T-helper 1 cell treated with Interleukin-12 subunit alpha and Interleukin-12 subunit beta and Interleukin-4 antibody, amounts not matched to agents 30 μg/mL and 1 μg/mL, for 36 hours (primary cell): ENCODE results near the gene CUL5.
A peak's percentile ranks its signal among the peaks of the same experiment; 100 is the strongest.

Source experiments
- H3K27ac Mint-ChIP-seq: one replicate; pipeline ENCODE4 v1.8.0; 2021; ENCODE audit warnings: mild to moderate bottlenecking, mixed read lengths
- H3K27me3 Mint-ChIP-seq: one replicate; pipeline ENCODE4 v1.8.0; 2021; ENCODE audit warnings: low read depth, mixed read lengths
- H3K36me3 Mint-ChIP-seq: one replicate; pipeline ENCODE4 v1.8.0; 2021; ENCODE audit warnings: low read depth, mixed read lengths
- H3K4me1 Mint-ChIP-seq: one replicate; pipeline ENCODE4 v1.8.0; 2021; ENCODE audit warnings: low read depth, mixed read lengths
- H3K4me3 Mint-ChIP-seq: one replicate; pipeline ENCODE4 v1.8.0; 2021; ENCODE audit warnings: mild to moderate bottlenecking, moderate library complexity, mixed read lengths
- H3K9me3 Mint-ChIP-seq: one replicate; pipeline ENCODE4 v1.8.0; 2021; ENCODE audit warnings: mixed read lengths

Gene CUL5

GRCh38 chr11:108008656-108009496, at the start of gene CUL5:
Gene CUL5 (plus strand): TSS chr11:108008898. CDS start chr11:108009349, 451 bp downstream.
- Mint-ChIP-seq H3K9me3 (no peaks in the 10 kb centered on the region), H3K4me3 (peak within 1 kb of the TSS; percentile 97), H3K36me3 (peaks cover 4% of the 10 kb centered on the region), H3K27ac (peak within 1 kb of the TSS; percentile 92), H3K4me1 (peaks cover 15% of the 10 kb centered on the region), H3K27me3 (no peaks in the 10 kb centered on the region)

GRCh38 chr11:107961480-107961879, 47.2 kb upstream of the CUL5 start:
- Mint-ChIP-seq H3K4me3 (no peak overlapping the region), H3K27me3 (peaks cover 13% of the 10 kb centered on the region), H3K27ac (no peak overlapping the region), H3K9me3 (no peaks in the 10 kb centered on the region), H3K36me3 (no peaks in the 10 kb centered on the region), H3K4me1 (no peaks in the 10 kb centered on the region)

DNA sequence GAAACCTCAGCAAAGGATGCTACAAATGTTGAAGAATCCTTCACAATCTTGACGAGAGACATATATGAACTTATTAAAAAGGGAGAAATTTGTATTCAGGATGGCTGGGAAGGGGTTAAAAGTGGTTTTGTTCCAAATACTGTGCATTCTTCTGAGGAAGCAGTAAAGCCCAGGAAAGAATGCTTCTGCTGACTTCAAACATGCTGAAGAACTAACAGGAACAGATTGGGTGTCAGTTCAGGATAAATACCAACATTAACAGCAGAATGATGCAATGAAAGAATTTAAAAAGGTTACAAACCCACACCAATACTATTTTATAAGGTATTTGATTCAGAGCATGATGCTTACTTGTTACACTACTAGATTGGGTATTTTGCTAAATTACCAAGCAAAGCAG, 46.5 kb upstream of the CUL5 start:
- H3K27me3 Mint-ChIP-seq = peaks cover 13% of the 10 kb centered on the region
- H3K9me3 Mint-ChIP-seq = no peaks in the 10 kb centered on the region
- H3K36me3 Mint-ChIP-seq = no peaks in the 10 kb centered on the region
- H3K4me1 Mint-ChIP-seq = no peaks in the 10 kb centered on the region
- no peak overlapping the region for H3K4me3 Mint-ChIP-seq
- H3K27ac Mint-ChIP-seq = no peak overlapping the region

DNA sequence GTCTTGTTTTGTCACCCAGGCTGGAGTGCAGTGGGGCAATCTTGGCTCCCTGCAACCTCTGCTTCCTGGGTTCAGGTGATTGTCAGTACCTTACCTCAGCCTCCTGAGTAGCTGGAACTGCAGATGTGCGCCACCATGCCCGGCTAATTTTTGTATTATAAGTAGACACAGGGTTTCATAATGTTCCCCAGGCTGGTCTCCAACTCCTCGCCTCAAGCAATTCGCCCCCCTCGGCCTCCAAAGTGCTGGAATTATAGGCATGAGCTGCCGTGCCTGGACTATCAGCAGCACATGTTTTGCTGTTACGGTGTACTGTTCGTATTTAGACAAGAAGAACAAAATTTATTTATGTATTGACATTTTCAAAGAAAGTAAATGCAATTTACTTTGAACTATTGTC, 45.6 kb upstream of the CUL5 start:
- H3K9me3 Mint-ChIP-seq = no peaks in the 10 kb centered on the region
- H3K4me1 Mint-ChIP-seq = no peaks in the 10 kb centered on the region
- H3K4me3 Mint-ChIP-seq = no peak overlapping the region
- H3K27me3 Mint-ChIP-seq = peaks cover 13% of the 10 kb centered on the region
- no peaks in the 10 kb centered on the region for H3K36me3 Mint-ChIP-seq
- no peak overlapping the region for H3K27ac Mint-ChIP-seq

- Mint-ChIP-seq H3K27ac (no peak overlapping the region), H3K36me3 (no peaks in the 10 kb centered on the region), H3K9me3 (no peaks in the 10 kb centered on the region), H3K4me1 (no peaks in the 10 kb centered on the region), H3K27me3 (no peaks in the 10 kb centered on the region), H3K4me3 (no peak overlapping the region)
Measured at GRCh38 chr11:107969219-107969618, 39.5 kb upstream of the CUL5 start.

GRCh38 chr11:107970049-107970448, 38.6 kb upstream of the CUL5 start:
- Mint-ChIP-seq H3K36me3 (no peaks in the 10 kb centered on the region), H3K4me3 (no peak overlapping the region), H3K9me3 (no peaks in the 10 kb centered on the region), H3K27ac (no peak overlapping the region), H3K27me3 (no peaks in the 10 kb centered on the region), H3K4me1 (no peaks in the 10 kb centered on the region)

DNA sequence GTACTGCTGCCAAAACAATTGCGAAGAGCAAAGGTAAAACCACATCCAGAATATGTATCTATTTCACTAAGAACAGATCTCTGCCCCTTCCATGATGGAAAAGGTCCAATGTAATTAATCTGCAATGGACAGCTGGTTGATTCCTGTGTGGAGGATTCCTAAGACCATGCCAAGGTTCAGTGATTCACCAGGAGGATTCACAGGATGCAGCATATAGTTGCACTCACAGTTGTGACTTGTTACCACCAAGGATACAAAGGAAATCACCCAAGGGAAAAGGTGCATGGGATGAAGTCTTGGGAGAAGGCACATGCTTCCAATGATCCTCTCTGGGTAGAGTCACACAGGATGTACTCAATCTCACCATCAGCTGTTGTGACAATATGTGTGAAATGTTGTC, 35.1 kb upstream of the CUL5 start:
- Mint-ChIP-seq H3K27me3 (no peaks in the 10 kb centered on the region), H3K36me3 (no peaks in the 10 kb centered on the region), H3K4me3 (no peak overlapping the region), H3K27ac (no peak overlapping the region), H3K9me3 (no peaks in the 10 kb centered on the region), H3K4me1 (no peaks in the 10 kb centered on the region)

- no peaks in the 10 kb centered on the region for H3K9me3 Mint-ChIP-seq
- H3K36me3 Mint-ChIP-seq = no peaks in the 10 kb centered on the region
- no peaks in the 10 kb centered on the region for H3K27me3 Mint-ChIP-seq
- H3K4me3 Mint-ChIP-seq = no peak overlapping the region
- no peak overlapping the region for H3K27ac Mint-ChIP-seq
- no peaks in the 10 kb centered on the region for H3K4me1 Mint-ChIP-seq
Measured at GRCh38 chr11:107988397-107989158, 20.1 kb upstream of the CUL5 start.

GRCh38 chr11:107991868-107992414, 16.8 kb upstream of the CUL5 start:
- Mint-ChIP-seq H3K27me3 (peaks cover 6% of the 10 kb centered on the region), H3K36me3 (no peaks in the 10 kb centered on the region), H3K4me1 (no peaks in the 10 kb centered on the region), H3K9me3 (no peaks in the 10 kb centered on the region), H3K4me3 (no peak overlapping the region), H3K27ac (no peak overlapping the region)

DNA sequence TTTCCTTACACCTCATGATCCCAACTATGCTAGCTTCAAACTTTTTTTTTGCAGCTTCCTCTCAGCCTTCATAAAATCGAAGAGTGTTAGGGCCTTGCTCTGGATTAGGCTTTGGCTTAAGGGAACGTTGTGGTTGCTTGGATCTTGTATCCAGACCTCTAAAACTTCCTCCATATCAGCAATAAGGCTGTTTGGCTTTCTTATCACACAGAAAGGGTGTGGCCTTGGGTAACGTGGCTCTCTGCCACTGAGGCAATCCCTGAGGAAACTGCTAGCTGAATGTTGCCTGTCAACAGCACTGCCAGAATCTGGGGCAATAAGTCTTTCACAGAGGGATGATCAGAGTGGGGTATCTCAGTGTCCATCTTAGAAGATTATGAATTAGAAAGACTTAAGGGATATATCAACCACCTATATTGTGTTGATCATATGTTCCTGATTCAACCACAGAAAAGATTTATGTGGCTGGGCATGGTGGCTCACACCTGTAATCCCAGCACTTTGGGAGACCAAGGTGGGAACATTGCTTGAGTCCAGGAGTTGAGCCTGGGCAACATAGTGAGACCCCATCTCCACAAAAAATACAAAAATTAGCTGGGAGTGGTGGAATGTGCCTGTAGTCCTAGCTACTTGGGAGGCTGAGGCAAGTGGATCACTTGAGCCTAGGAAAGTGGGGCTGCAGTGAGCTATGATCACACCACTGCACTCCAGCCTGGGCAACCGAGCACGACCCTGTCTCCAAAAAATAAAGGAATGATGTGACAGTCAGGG, 12.5 kb upstream of the CUL5 start:
- Mint-ChIP-seq H3K27ac (no peak overlapping the region), H3K4me1 (no peaks in the 10 kb centered on the region), H3K27me3 (peaks cover 7% of the 10 kb centered on the region)

GRCh38 chr11:107998761-107999160, 9.9 kb upstream of the CUL5 start:
- Mint-ChIP-seq H3K27ac (no peak overlapping the region), H3K9me3 (no peaks in the 10 kb centered on the region), H3K27me3 (peaks cover 10% of the 10 kb centered on the region), H3K4me1 (no peaks in the 10 kb centered on the region), H3K4me3 (no peak overlapping the region), H3K36me3 (no peaks in the 10 kb centered on the region)

More for the DNA sequence above, 12.5 kb upstream of the CUL5 start:
- Mint-ChIP-seq H3K4me3 (no peak overlapping the region), H3K36me3 (no peaks in the 10 kb centered on the region), H3K9me3 (no peaks in the 10 kb centered on the region)

GRCh38 chr11:107999759-108000455, 8.8 kb upstream of the CUL5 start:
- Mint-ChIP-seq H3K27ac (no peak overlapping the region), H3K4me1 (no peaks in the 10 kb centered on the region)

GRCh38 chr11:108002476-108002875, 6.2 kb upstream of the CUL5 start:
- no peaks in the 10 kb centered on the region for H3K9me3 Mint-ChIP-seq
- H3K36me3 Mint-ChIP-seq = no peaks in the 10 kb centered on the region
- H3K27me3 Mint-ChIP-seq = peaks cover 3% of the 10 kb centered on the region
- no peak overlapping the region for H3K27ac Mint-ChIP-seq
- no peak overlapping the region for H3K4me3 Mint-ChIP-seq
- H3K4me1 Mint-ChIP-seq = no peaks in the 10 kb centered on the region

More at GRCh38 chr11:107999759-108000455, 8.8 kb upstream of the CUL5 start:
- H3K27me3 Mint-ChIP-seq = peaks cover 10% of the 10 kb centered on the region
- no peak overlapping the region for H3K4me3 Mint-ChIP-seq
- H3K9me3 Mint-ChIP-seq = no peaks in the 10 kb centered on the region
- no peaks in the 10 kb centered on the region for H3K36me3 Mint-ChIP-seq

GRCh38 chr11:108003623-108004022, 5.1 kb upstream of the CUL5 start:
- Mint-ChIP-seq H3K27ac (no peak overlapping the region), H3K9me3 (no peaks in the 10 kb centered on the region), H3K4me3 (no peak overlapping the region), H3K4me1 (peaks cover 3% of the 10 kb centered on the region), H3K27me3 (peaks cover 3% of the 10 kb centered on the region), H3K36me3 (no peaks in the 10 kb centered on the region)
